DLD1 (cell line): ENCODE measurements around the gene ATOX1.

Experiments used
- in situ Hi-C: cut with HindIII; loops from 2 replicates; pipeline ENCODE4 v1.10.0; 2017; ENCODE audit warnings: low sequenced_read_pairs

The ATOX1 gene

DNA sequence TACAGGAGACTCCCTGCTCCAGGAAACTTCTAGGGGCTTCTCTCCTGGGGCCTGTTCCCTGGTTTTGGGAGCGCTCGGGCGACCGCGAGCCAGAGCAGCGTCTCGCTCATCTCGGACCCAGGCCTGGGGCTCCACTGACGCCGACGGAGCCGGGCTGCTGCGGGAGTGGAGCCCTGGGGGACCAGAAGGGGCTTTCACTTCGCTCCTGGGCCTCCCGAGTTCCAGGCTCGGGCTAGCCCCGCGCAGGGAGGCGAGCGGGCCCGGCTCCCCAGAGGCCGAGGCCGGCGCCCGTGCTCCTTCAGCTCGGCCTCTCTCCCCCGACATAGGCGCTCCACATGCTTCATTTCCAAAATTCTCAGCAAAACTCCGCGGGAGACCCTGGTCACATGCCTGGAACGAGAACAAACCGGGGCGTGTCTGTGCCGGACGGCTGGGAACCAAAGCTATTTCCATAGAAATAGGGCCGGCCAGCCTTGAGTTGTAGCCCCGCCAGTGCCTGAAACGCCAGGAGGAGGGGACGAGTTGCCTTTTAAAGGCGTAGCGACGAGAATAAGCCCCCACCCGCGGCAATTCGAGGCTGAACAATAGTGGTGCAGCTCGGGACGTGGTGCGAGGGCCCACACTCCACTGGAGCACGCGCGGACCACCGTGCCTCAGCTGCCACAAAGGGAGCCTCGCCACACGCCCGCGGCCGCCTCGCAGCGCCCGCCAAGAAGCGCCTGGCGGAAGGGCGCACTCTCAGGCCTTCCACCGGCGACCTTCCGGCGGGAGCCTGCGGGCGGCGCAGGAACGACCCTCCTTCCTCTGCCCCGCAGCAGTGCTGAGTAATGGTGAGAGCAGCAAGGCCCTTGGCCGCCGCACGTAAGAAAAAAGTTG, 12.2 kb upstream of the ATOX1 start:
- in situ Hi-C loops = no loop called here

DNA sequence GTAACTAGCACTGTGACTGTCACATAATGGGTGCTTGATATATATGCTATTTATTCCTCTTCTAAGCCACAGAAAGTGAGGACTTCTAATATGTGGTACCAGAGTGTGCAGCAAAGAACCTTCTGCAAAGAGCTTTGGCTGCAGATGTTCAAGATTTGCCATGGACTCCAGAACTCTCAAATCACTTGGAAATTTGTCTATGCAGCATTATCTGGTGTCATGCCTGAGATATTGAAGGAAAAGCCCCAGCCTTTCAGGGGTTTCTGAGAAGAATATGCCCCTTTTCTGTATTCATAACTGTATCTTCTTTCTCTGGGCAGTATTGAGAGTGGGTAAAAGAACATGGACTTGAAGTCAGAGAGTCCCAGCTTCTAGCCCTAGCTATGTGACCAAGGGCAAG, 8.5 kb upstream of the ATOX1 start:
- in situ Hi-C loops = no loop called here

DNA sequence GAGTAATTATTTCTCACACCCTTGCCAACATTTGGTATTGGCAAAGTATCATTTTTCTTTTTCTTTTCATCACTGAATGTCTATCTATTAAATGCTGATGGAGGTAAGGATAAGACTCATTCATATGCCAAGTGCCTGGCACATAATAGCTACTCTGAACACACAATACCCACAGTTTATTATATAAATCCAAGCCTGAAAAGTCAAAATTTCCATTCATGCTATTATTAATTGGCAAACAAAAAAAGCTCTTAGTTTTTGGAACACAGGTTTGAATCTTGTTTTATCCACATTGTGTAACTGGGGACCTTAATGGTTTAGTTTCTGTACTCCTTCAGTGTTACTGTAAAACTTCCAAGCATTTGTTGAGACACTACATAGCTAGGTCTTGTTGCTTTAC, 6.4 kb upstream of the ATOX1 start:
- in situ Hi-C loops = no loop called here

DNA sequence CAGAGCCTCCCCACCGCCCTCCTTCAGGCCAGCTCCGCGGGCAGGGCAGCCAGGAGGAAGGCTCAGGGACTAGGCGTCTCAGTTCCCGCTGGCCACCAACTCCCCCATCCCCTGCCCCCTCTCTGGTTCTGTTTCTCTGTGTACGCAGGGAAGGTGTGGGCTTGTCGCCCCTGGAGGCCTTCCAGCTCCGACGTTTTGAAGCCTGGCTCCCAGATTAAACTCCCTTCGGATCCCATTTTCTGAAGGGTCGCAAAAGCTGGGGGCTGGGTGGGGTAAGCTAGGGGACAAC, 346 bp downstream of the ATOX1 start:
- in situ Hi-C loops = no loop called here

DNA sequence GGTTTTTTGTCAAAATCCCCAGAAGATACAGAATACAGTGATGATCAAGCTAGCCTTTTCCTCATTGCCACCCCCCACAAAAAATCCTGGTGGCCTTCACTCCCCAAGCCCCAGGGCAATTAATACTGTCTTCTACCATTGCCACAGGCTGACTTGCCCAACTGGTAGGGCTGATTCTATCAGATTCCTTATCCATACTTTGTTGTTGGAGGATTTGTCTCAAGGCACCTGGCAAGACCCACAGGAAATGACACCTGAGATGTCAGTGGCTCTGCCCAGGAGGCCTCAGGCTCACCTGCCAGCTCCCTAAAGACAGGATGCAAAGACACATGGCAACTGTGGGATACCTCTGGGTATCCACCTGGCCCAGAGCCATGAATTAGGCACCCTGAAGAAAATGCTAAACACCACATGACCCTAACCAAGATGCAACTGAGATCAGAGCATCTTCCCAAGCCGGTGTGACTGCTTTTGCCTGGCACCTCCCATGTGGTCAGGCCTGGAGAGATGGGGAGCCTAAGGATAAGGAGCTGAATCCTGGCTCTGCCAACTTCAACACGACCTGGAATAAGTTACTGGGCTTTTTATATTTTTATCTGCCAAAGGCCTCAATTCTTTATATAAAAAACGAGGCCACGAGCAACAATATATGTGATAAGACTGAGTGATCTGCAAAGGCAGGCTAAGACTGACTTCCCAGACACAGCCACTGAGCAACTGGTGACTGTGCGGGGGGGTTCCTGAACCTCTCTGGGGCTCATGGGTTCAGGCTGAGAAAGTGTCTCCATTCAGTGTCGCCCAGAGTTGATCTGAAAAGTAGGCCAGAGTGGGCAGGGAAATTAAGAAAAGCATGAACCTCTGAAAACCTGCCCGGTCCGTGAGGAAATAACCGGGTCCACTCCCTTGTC, 944 bp downstream of the ATOX1 start:
- in situ Hi-C loops = no loop called here

DNA sequence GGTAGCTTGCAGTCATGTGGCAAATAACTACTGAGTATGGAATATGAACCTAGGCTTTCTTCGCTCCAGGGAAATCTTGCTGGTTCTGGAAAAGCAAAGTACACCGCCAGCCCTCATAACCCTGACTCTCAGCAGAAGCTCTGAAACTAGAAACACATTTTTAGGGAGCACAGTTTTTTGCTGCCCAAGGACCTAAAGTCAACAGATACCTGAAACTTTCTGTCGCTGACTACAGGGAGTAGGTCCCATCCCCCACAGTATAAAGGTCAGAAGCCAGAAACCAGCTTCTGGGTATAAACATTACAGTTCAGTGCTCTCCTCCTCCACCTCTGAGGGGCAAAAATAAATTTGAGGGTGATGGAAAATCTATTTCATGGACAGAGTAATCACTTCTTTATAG, 3.0 kb downstream of the ATOX1 start:
- in situ Hi-C loops = no loop called here

DNA sequence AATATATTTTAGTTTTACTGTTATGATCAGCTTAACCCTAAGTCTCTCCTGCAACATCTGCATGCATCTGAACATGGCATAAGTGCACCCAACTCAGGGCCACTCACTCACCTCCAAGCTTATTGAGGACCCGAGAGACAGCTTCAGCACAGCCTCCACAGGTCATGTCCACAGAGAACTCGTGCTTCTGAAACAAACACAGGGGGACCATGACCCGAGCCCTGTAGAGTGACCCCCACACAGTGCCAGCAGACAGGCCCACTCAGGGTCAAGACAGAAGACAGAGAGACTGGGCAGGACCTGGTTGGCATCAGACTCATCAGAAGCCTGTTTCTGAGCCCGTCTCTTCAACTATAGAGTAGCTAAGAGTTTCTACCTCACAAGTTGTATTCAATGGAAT, 6.8 kb downstream of the ATOX1 start:
- in situ Hi-C loops = no loop called here

DNA sequence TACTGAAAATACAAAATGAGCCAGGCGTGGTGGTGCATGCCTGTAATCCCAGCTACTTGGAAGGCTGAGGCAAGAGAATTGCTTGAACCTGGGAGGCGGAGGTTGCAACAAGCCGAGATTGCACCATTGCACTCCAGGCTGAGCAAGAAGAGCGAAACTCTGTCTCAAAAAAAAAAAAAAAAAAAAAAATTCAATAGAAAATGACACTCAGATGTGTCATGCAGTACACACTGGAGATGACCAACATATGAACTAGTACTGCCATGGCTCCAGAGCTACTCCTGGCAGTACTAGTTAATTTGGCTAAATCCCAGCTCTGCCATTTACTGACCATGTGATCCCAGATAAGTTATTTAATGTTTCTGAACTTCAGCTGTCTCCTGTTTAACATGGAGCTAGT, 7.3 kb downstream of the ATOX1 start:
- in situ Hi-C loops = no loop called here

DNA sequence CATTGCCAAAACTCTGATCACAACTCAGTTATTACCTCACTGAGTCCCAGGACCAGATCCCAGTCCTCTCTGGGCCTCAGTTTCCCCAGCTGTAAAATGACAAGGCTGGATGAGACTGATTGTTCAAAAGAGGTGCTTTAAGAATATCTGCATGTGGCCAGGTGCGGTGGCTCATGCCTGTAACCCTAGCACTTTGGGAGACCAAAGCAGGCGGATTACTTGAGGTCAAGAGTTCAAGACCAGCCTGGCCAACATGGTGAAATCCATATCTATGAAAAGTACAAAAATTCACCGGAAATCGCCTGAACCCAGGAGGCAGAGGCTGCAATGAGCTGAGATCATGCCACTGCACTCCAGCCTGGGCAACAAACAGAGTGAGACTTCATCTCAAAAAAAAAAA, 8.3 kb downstream of the ATOX1 start:
- in situ Hi-C loops = no loop called here

DNA sequence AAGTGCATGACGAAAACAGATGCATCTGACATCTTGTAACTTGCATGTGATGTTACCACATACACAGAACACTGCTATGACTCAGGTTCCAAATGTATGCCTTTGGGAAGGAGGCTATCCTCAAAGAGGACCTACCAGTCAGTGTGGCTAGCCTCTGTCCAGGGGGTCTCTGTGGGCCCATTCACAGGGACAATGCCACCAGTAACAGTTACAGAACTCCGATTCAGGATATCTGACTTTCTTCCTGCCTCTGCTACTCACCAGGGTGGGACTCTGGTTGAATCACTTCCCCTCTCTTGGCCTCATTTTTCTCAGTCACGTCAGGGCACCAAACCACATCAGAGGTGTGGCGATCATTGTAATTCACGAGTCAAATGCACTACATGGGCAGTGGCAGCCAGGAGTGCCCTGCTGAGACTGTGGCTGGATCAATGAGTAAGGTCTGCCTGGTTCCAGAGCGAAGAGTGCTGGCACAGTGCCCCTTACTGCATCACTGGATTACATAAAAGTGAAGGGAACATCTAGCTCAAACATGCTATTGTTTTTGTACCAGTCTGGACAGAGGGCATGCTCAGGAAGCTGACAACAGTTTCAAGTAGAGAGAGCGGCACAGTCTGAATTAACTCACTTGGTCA, 13.2 kb downstream of the ATOX1 start:
- in situ Hi-C loops = no loop called here

DNA sequence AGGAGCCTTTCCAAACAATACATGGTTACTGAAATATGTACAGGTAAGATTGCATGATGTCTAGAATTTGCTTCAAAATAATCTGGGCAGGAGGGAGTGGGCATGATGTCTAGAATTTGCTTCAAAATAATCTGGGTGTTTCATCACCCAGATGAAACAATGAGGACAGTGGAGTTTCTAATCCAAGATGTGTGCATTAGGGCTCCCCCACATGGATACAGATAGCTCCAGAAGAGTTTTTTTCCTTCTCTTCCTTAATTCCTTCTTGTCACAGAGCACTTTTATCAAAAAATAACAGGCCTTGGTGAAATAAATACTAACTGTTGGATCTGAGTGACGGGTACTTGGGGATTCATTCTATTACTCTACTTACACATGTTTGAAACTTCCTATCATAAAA, 14.9 kb downstream of the ATOX1 start:
- in situ Hi-C loops = loop anchor here (5.0 kb wide), 1 partner anchor 296 kb away; the partner anchor contains the start of gene SLC36A1

DNA sequence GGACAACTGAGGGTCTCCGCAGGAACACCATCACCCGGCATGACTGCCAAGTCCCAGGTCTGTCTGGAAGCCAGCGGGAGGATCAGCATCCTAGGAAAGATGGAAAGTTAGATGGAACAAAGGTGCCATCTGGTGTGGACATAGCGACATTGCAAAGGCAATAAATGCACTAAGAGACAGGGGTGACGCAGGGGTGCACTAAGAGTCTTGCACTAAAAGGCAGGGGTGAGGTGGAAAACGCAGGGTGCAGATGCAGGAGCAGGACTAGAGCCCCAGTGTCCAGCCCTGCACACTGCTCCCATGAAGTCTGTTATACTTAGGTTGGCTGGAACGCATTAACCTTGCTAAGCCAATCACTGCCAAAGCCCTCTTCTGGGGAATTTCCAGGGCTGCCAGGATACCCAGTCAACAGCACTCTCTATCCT, 15.5 kb downstream of the ATOX1 start:
- in situ Hi-C loops = loop anchor here (5.0 kb wide), 1 partner anchor 296 kb away; the partner anchor contains the start of gene SLC36A1

DNA sequence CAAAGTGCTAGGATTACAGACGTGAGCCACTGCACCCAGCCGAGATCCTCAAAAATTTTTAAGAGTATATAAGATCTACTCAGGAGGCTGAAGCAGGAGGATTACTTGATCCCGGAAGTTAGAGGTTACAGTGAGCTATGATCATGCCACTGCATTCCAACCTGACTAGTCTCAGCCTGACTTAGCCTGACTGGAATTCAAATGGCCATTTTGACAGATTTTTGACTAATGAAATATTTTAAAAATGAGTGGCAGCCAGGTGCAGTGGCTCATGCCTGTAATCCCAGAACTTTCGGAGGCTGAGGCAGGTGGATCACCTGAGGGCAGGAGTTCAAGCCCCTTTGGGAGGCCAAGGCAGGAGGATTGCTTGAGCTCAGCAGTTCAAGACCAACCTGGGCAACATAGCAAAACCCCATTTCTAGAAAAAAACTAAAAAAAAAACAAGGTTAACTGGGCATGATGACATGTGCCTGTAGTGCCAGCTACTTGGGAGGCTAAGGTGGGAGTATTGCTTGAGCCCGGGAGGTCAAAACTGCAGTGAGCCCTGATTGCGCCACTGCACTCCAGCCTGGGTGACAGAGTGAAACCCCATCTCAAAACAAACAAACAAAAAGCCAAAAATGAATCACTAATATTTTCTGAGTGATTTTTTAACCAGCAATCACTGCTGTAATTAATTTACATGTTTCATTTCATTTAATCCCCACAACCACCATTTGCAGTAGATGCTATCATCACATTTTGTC, 16.6 kb downstream of the ATOX1 start:
- in situ Hi-C loops = loop anchor here (5.0 kb wide), 1 partner anchor 295 kb away; the partner anchor contains the start of gene SLC36A1

DNA sequence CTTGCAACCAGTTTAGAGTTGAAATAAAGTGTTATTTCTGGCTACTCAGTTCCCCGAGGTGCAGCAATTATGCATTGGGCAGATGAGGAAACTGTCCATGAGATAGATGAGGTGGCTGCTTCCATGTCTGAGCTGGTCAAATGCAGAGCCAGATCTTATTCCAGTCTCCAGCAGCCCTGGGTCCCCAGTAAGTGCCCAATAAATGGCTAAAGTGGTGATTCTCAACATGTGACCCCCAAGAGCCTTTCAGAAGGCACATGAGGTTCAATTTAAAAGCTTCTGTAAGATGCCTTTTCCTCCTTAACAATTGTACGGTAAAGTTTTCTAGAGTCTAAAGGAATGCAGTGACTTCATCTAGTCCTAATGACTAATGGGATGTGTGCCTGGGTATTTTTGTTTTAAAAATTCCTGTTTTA, 17.5 kb downstream of the ATOX1 start:
- in situ Hi-C loops = loop anchor here (5.0 kb wide), 1 partner anchor 294 kb away; the partner anchor contains the start of gene SLC36A1

DNA sequence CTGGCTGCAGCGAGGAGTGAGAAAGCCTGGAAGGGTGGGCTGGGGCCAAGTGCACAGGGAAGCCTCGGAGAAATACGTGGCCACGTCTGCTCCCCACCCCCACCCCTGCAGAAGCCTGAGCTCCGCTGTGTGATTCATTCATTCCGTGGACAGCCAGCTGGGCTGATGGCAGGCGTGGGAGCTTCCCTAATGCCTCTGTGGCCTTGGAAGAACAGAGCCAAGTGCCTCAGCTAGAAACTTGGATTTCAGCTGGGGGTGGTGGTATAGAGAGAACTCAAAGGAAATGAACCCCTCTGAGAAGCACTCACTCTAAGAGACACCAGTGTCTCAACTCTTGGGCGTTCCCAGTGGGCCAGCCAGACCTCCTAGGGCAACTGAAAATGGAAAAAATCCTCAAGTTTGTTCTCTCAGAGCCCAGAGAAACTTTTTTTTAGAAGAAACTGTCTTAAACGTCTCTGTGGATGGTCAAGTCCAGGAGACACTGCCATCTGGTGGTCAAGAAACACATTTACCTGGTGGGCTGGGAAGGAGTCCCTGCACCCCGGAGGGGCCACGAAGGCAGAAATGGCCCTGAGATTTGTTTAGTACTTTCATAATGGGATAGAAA, 18.0 kb downstream of the ATOX1 start:
- in situ Hi-C loops = loop anchor here (5.0 kb wide), 1 partner anchor 293 kb away; the partner anchor contains the start of gene SLC36A1

DNA sequence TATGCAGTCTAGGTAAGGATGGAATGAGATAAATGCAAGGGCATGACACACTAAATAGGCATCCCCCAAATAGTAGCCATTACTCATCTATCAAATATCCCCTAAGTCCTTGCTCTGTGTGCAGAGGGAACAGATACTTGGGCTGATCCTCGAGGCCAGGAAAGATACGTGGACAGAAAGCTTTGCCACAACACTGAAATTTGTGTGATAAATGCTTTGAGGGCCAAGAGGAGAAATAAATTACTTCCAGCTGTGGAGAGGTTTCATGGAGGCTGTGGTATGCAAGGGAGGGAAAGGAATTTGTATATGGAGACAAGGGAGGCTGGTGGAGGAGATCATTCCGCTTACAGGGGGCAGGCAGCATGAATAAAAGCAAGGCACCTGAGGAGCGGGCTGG, 18.5 kb downstream of the ATOX1 start:
- in situ Hi-C loops = loop anchor here (5.0 kb wide), 1 partner anchor 293 kb away; the partner anchor contains the start of gene SLC36A1

DNA sequence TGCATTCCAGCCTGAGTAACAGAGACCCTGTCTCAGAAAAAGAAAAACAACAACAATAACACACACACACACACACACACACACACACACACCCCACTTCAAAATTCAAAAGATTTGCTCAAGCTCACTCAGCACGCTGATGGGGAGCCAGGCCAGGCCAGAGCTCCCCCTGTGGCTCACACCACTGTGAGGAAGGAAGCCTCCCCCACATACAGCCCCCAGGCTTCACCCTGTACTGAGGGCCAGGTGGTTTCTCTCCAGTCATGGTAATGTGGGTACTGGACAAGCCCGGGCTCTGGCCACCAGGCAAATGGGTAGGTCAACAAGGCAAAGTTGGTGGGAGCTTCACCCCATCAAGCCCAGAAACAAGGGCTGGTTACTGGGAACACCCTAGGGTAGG, 19.0 kb downstream of the ATOX1 start:
- in situ Hi-C loops = no loop called here

DNA sequence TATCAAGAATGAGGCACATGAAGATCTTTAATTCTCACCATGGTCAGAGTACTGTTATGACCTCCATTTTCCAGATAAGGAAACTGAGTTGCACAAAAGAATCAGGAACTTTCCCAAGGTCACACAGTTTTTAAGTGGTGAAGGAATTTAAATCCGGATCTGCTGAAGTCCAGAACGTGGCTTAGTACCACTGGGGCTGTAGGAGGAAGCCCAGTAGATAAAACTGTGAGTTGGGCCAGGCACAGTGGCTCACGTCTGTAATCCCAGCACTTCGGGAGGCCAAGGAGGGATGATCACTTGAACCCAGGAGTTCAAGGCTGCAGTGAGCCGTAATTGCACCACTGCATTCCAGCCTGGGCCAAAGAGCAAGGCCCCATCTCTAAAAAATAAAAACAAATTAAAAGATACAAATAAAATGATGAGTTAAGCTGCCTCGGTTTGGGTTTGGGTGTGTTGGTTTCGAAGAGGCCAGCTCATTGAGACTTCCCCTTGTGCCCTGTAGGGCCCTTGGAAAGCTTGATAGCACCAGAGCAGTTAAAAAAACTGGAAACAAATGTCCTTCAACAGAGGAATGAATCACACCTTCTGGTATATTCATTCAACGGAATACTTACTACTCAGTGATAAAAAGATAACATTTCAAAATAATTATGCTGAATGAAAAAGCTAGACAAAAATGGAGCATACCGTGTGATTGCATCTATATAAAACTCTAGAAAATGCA, 20.1 kb downstream of the ATOX1 start:
- in situ Hi-C loops = no loop called here

DNA sequence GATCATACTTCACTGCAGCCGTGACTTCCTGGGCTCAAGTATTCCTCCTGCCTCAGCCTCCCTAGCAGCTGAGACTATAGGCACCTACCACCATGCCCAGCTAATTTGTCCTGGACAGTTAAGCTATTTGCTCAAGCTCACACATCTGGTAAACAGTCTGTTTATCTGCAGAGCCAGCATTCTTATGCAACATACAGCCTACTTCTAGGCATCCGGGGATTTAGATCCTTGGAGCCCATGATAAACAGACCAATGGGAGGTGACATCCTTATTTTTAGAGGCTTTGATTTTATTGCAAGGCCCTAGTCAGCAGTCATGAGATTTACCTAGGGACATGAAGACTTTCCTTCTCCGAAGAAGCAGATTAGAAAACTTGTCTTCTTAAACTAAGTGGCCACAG, 21.0 kb downstream of the ATOX1 start:
- in situ Hi-C loops = no loop called here
